Thyroid gland (tissue), 4 donors: ENCODE measurements around the gene ID3.

Experiments
- CTCF ChIP-seq, 6 experiments: fragments of 200-600 bp in 3 of 6; fragments of 450-650 bp in 3 of 6; sonication (generic) in 3 of 6; IDR thresholded peaks; one replicate each; pipeline ENCODE4 v1.5.1; 2016 to 2019; ENCODE audit warnings: antibody characterized with exemption in 6 of 6, mild to moderate bottlenecking in 2 of 6, inconsistent platforms in 1 of 6, moderate library complexity in 1 of 6
- POLR2A ChIP-seq, 2 donors: fragments of 450-650 bp; IDR thresholded peaks; one replicate each; pipeline ENCODE4 v1.6.1; 2017; ENCODE audit warnings: antibody characterized with exemption in 2 of 2, mild to moderate bottlenecking in 2 of 2, moderate library complexity in 1 of 2

- TF ChIP-seq CTCF (IDR thresholded peaks at IDR 0.05) (no peak), POLR2A (IDR thresholded peaks at IDR 0.05) (no peak)
These were observed 42.9 kb upstream of the ID3 start for GRCh38 chr1:23601968-23602876.
